ENCODE data around the gene COL24A1.
"Not testable (repeated sequence)": the region's sequence is repeated elsewhere in the genome, so short reads cannot be mapped to it uniquely, and the experiment has no call there.

COL24A1 gene

GRCh38 chr1:86151427-86151826 is 5.1 kb downstream of the COL24A1 start:
- no peak for DNase-seq

- DNase-seq = no peak
Observed at GRCh38 chr1:86150553-86151055, 6.0 kb downstream of the COL24A1 start.

- DNase-seq = no peak
Observed at GRCh38 chr1:86149591-86149990, 7.0 kb downstream of the COL24A1 start.

- DNase-seq = no peak
Observed at GRCh38 chr1:86147755-86148154, 8.8 kb downstream of the COL24A1 start.

GRCh38 chr1:86146566-86146965 is 10.0 kb downstream of the COL24A1 start:
- DNase-seq = no peak

- no peak for DNase-seq
Observed at GRCh38 chr1:86140281-86140880, 16.2 kb downstream of the COL24A1 start.

- DNase-seq = no peak
Observed at GRCh38 chr1:86138746-86139145, 17.8 kb downstream of the COL24A1 start.

- no peak for DNase-seq
Observed at GRCh38 chr1:86137436-86137835, 19.1 kb downstream of the COL24A1 start.

- no peak for DNase-seq
Observed at GRCh38 chr1:86119214-86119764, 37.3 kb downstream of the COL24A1 start.

- no peak for DNase-seq
Observed at GRCh38 chr1:86114816-86115400, 41.7 kb downstream of the COL24A1 start.

GRCh38 chr1:86114236-86114635 is 42.3 kb downstream of the COL24A1 start:
- no peak for DNase-seq

- not testable (repeated sequence) for DNase-seq
Observed at GRCh38 chr1:86111590-86111989, 45.0 kb downstream of the COL24A1 start.

- DNase-seq = no peak
Observed at GRCh38 chr1:86110451-86111129, 46.0 kb downstream of the COL24A1 start.

GRCh38 chr1:86105533-86105866 is 51.1 kb downstream of the COL24A1 start:
- no peak for DNase-seq

GRCh38 chr1:86104606-86105532 is 51.7 kb downstream of the COL24A1 start:
- no peak for DNase-seq

- DNase-seq = no peak
Observed at GRCh38 chr1:86101616-86102015, 55.0 kb downstream of the COL24A1 start.

- no peak for DNase-seq
Observed at GRCh38 chr1:86100401-86100800, 56.2 kb downstream of the COL24A1 start.

GRCh38 chr1:86089765-86090164 is 66.8 kb downstream of the COL24A1 start:
- DNase-seq = no peak

GRCh38 chr1:86085741-86086409 is 70.7 kb downstream of the COL24A1 start:
- no peak for DNase-seq

GRCh38 chr1:86084998-86085397 is 71.6 kb downstream of the COL24A1 start:
- no peak for DNase-seq

- no peak for DNase-seq
Observed at GRCh38 chr1:86082183-86082582, 74.4 kb downstream of the COL24A1 start.

- DNase-seq = not testable (repeated sequence)
Observed at GRCh38 chr1:86072474-86072873, 84.1 kb downstream of the COL24A1 start.

Measured in effector CD4-positive, alpha-beta T cell (primary cell).